Skeletal muscle cell (primary cell): ENCODE data around the gene POLN.
A peak's percentile ranks its signal among the peaks of the same experiment; 100 is the strongest.

ENCODE experiments used
- DNase-seq: peaks from one replicate; pipeline ENCODE4 v3.0.0-alpha.2; 2010; ENCODE audit warnings: low read depth
- H3K4me3 ChIP-seq: 2 replicates; pipeline ENCODE4 v1.5.1; 2011; ENCODE audit warnings: low read depth, mild to moderate bottlenecking, control low read depth, low read length, moderate library complexity

POLN gene

GRCh38 chr4:2057382-2058065, 184.4 kb downstream of the POLN start:
- no peak overlapping the region for H3K4me3 ChIP-seq
- no peak for DNase-seq

GRCh38 chr4:2054217-2054616, 187.7 kb downstream of the POLN start:
- no peak for DNase-seq

GRCh38 chr4:2051086-2051485, 190.8 kb downstream of the POLN start:
- no peak for DNase-seq
- no peak overlapping the region for H3K4me3 ChIP-seq

More at GRCh38 chr4:2054217-2054616, 187.7 kb downstream of the POLN start:
- no peak overlapping the region for H3K4me3 ChIP-seq

- no peak overlapping the region for H3K4me3 ChIP-seq
- no peak for DNase-seq
These were observed 192.1 kb downstream of the POLN start for GRCh38 chr4:2049811-2050210.

- H3K4me3 ChIP-seq = no peak overlapping the region
- DNase-seq = no peak
These were observed 192.5 kb downstream of the POLN start for GRCh38 chr4:2049381-2049780.

GRCh38 chr4:2048831-2049230, 193.1 kb downstream of the POLN start:
- no peak for DNase-seq
- no peak overlapping the region for H3K4me3 ChIP-seq

- H3K4me3 ChIP-seq = no peak overlapping the region
- no peak for DNase-seq
These were observed 193.9 kb downstream of the POLN start for GRCh38 chr4:2047781-2048581.

- no peak overlapping the region for H3K4me3 ChIP-seq
- DNase-seq = no peak
These were observed 194.8 kb downstream of the POLN start for GRCh38 chr4:2047031-2047660.

GRCh38 chr4:2046031-2046961, 195.6 kb downstream of the POLN start:
- DNase-seq = no peak
- no peak overlapping the region for H3K4me3 ChIP-seq

GRCh38 chr4:2045518-2045951, 196.4 kb downstream of the POLN start:
- DNase-seq = no peak
- no peak overlapping the region for H3K4me3 ChIP-seq

- H3K4me3 ChIP-seq = no peak overlapping the region
- DNase-seq = no peak
These were observed 197.1 kb downstream of the POLN start for GRCh38 chr4:2044542-2045517.

- H3K4me3 ChIP-seq = no peak overlapping the region
- DNase-seq = no peak
These were observed 197.8 kb downstream of the POLN start for GRCh38 chr4:2044119-2044485.

GRCh38 chr4:2043396-2044118, 198.4 kb downstream of the POLN start:
- no peak overlapping the region for H3K4me3 ChIP-seq
- no peak for DNase-seq

- peak overlapping the region; percentile 76 for H3K4me3 ChIP-seq
- no peak for DNase-seq
These were observed 198.9 kb downstream of the POLN start for GRCh38 chr4:2042947-2043395.

GRCh38 chr4:2042204-2042946, 199.5 kb downstream of the POLN start:
- no peak for DNase-seq
- H3K4me3 ChIP-seq = peak overlapping the region; percentile 76

GRCh38 chr4:2041239-2042130, 200.4 kb downstream of the POLN start:
- peak; percentile 7 for DNase-seq
- H3K4me3 ChIP-seq = peak overlapping the region; percentile 76
